B cell (primary cell): Measurements from ENCODE around the gene OMA1.

ENCODE experiments used
- EZH2 ChIP-seq: IDR thresholded peaks from 2 replicates; pipeline ENCODE4 v1.6.1; 2012; ENCODE audit warnings: borderline replicate concordance, low read depth, mild to moderate bottlenecking, moderate library complexity, low read length; ENCODE audit not compliant: insufficient read depth, poor library complexity, severe bottlenecking
- TF ChIP-seq, protein P1 (sequence below): fragments of 200-600 bp; IDR thresholded peaks from one replicate; pipeline ENCODE4 v1.8.0; 2022; ENCODE audit warnings: antibody characterized with exemption, mild to moderate bottlenecking

GRCh38 chr1:58434607-58435006 lies 111.9 kb downstream of the OMA1 start:
- TF ChIP-seq, protein P1, sequence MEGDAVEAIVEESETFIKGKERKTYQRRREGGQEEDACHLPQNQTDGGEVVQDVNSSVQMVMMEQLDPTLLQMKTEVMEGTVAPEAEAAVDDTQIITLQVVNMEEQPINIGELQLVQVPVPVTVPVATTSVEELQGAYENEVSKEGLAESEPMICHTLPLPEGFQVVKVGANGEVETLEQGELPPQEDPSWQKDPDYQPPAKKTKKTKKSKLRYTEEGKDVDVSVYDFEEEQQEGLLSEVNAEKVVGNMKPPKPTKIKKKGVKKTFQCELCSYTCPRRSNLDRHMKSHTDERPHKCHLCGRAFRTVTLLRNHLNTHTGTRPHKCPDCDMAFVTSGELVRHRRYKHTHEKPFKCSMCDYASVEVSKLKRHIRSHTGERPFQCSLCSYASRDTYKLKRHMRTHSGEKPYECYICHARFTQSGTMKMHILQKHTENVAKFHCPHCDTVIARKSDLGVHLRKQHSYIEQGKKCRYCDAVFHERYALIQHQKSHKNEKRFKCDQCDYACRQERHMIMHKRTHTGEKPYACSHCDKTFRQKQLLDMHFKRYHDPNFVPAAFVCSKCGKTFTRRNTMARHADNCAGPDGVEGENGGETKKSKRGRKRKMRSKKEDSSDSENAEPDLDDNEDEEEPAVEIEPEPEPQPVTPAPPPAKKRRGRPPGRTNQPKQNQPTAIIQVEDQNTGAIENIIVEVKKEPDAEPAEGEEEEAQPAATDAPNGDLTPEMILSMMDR, result no peak
- TF ChIP-seq EZH2, result no peak
